ENCODE measurements around the gene ATN1.

ATN1 gene

GRCh38 chr12:6965026-6965661, 37.4 kb downstream of the ATN1 start:
- Histone ChIP-seq H3K4me3 (ENCODE audit: low read length) (no peak overlapping the region), H3K27me3 (ENCODE audit: control insufficient read depth, insufficient read depth, low read length) (no peaks in the 10 kb centered on the region), H3K9me3 (ENCODE audit: control insufficient read depth, insufficient read depth, low read length) (no peaks in the 10 kb centered on the region), H3K36me3 (ENCODE audit: control insufficient read depth, insufficient read depth, low read length) (peaks cover 29% of the 10 kb centered on the region), H3K27ac (ENCODE audit: low read length) (no peak overlapping the region), H3K4me1 (ENCODE audit: control insufficient read depth, insufficient read depth, low read length) (peaks cover 9% of the 10 kb centered on the region; the same call in 1 of the 2 replicates)
- DNase-seq (ENCODE audit: low read depth, low spot score): no peak
- no CpG with 5 or more reads among the region's 12 CpGs for WGBS (ENCODE audit: insufficient coverage, insufficient read length)

- Histone ChIP-seq H3K4me3 (ENCODE audit: low read length) (no peak overlapping the region), H3K9me3 (ENCODE audit: control insufficient read depth, insufficient read depth, low read length) (no peaks in the 10 kb centered on the region), H3K27me3 (ENCODE audit: control insufficient read depth, insufficient read depth, low read length) (no peaks in the 10 kb centered on the region), H3K4me1 (ENCODE audit: control insufficient read depth, insufficient read depth, low read length) (peaks cover 9% of the 10 kb centered on the region; the same call in 1 of the 2 replicates), H3K27ac (ENCODE audit: low read length) (no peak overlapping the region), H3K36me3 (ENCODE audit: control insufficient read depth, insufficient read depth, low read length) (peaks cover 29% of the 10 kb centered on the region)
- WGBS (ENCODE audit: insufficient coverage, insufficient read length): no CpG with 5 or more reads among the region's 4 CpGs
- no peak for DNase-seq (ENCODE audit: low read depth, low spot score)
Measured at GRCh38 chr12:6965714-6966113, 38.0 kb downstream of the ATN1 start.

- peaks cover 29% of the 10 kb centered on the region for H3K36me3 ChIP-seq (ENCODE audit: control insufficient read depth, insufficient read depth, low read length)
- WGBS (ENCODE audit: insufficient coverage, insufficient read length): no CpG with 5 or more reads among the region's 7 CpGs
- no peak overlapping the region for H3K4me3 ChIP-seq (ENCODE audit: low read length)
- H3K27me3 ChIP-seq (ENCODE audit: control insufficient read depth, insufficient read depth, low read length): no peaks in the 10 kb centered on the region
- no peaks in the 10 kb centered on the region for H3K9me3 ChIP-seq (ENCODE audit: control insufficient read depth, insufficient read depth, low read length)
- peaks cover 4% of the 10 kb centered on the region; the same call in 1 of the 2 replicates for H3K4me1 ChIP-seq (ENCODE audit: control insufficient read depth, insufficient read depth, low read length)
- H3K27ac ChIP-seq (ENCODE audit: low read length): no peak overlapping the region
- no peak for DNase-seq (ENCODE audit: low read depth, low spot score)
Measured at GRCh38 chr12:6966351-6966750, 38.6 kb downstream of the ATN1 start.

- Histone ChIP-seq H3K27ac (ENCODE audit: low read length) (no peak overlapping the region), H3K36me3 (ENCODE audit: control insufficient read depth, insufficient read depth, low read length) (peaks cover 29% of the 10 kb centered on the region), H3K4me3 (ENCODE audit: low read length) (no peak overlapping the region), H3K9me3 (ENCODE audit: control insufficient read depth, insufficient read depth, low read length) (no peaks in the 10 kb centered on the region), H3K27me3 (ENCODE audit: control insufficient read depth, insufficient read depth, low read length) (no peaks in the 10 kb centered on the region), H3K4me1 (ENCODE audit: control insufficient read depth, insufficient read depth, low read length) (no peaks in the 10 kb centered on the region)
- no peak for DNase-seq (ENCODE audit: low read depth, low spot score)
- WGBS (ENCODE audit: insufficient coverage, insufficient read length): no CpG with 5 or more reads among the region's 10 CpGs
Measured at GRCh38 chr12:6967651-6968100, 39.9 kb downstream of the ATN1 start.

GRCh38 chr12:6968426-6968825, 40.7 kb downstream of the ATN1 start:
- Histone ChIP-seq H3K4me1 (ENCODE audit: control insufficient read depth, insufficient read depth, low read length) (no peaks in the 10 kb centered on the region), H3K36me3 (ENCODE audit: control insufficient read depth, insufficient read depth, low read length) (peaks cover 29% of the 10 kb centered on the region), H3K27me3 (ENCODE audit: control insufficient read depth, insufficient read depth, low read length) (no peaks in the 10 kb centered on the region), H3K9me3 (ENCODE audit: control insufficient read depth, insufficient read depth, low read length) (no peaks in the 10 kb centered on the region), H3K4me3 (ENCODE audit: low read length) (no peak overlapping the region), H3K27ac (ENCODE audit: low read length) (no peak overlapping the region)
- no peak for DNase-seq (ENCODE audit: low read depth, low spot score)
- WGBS (ENCODE audit: insufficient coverage, insufficient read length): no CpG with 5 or more reads among the region's 9 CpGs

- Histone ChIP-seq H3K27ac (ENCODE audit: low read length) (no peak overlapping the region), H3K4me1 (ENCODE audit: control insufficient read depth, insufficient read depth, low read length) (no peaks in the 10 kb centered on the region), H3K9me3 (ENCODE audit: control insufficient read depth, insufficient read depth, low read length) (no peaks in the 10 kb centered on the region), H3K4me3 (ENCODE audit: low read length) (peak overlapping the region; percentile 94), H3K27me3 (ENCODE audit: control insufficient read depth, insufficient read depth, low read length) (no peaks in the 10 kb centered on the region), H3K36me3 (ENCODE audit: control insufficient read depth, insufficient read depth, low read length) (peaks cover 39% of the 10 kb centered on the region)
- no CpG with 5 or more reads among the region's 31 CpGs for WGBS (ENCODE audit: insufficient coverage, insufficient read length)
- no peak for DNase-seq (ENCODE audit: low read depth, low spot score)
Measured at GRCh38 chr12:6970096-6970527, 42.4 kb downstream of the ATN1 start.

- H3K36me3 ChIP-seq (ENCODE audit: control insufficient read depth, insufficient read depth, low read length): peaks cover 20% of the 10 kb centered on the region
- no peak overlapping the region for H3K27ac ChIP-seq (ENCODE audit: low read length)
- no peaks in the 10 kb centered on the region for H3K9me3 ChIP-seq (ENCODE audit: control insufficient read depth, insufficient read depth, low read length)
- no peaks in the 10 kb centered on the region for H3K27me3 ChIP-seq (ENCODE audit: control insufficient read depth, insufficient read depth, low read length)
- DNase-seq (ENCODE audit: low read depth, low spot score): no peak
- H3K4me1 ChIP-seq (ENCODE audit: control insufficient read depth, insufficient read depth, low read length): no peaks in the 10 kb centered on the region
- no CpG with 5 or more reads among the region's 6 CpGs for WGBS (ENCODE audit: insufficient coverage, insufficient read length)
- H3K4me3 ChIP-seq (ENCODE audit: low read length): no peak overlapping the region
Measured at GRCh38 chr12:6974180-6974579, 46.4 kb downstream of the ATN1 start.

GRCh38 chr12:6975297-6976032, 47.7 kb downstream of the ATN1 start:
- H3K9me3 ChIP-seq (ENCODE audit: control insufficient read depth, insufficient read depth, low read length): no peaks in the 10 kb centered on the region
- peaks cover 22% of the 10 kb centered on the region for H3K36me3 ChIP-seq (ENCODE audit: control insufficient read depth, insufficient read depth, low read length)
- H3K4me1 ChIP-seq (ENCODE audit: control insufficient read depth, insufficient read depth, low read length): no peaks in the 10 kb centered on the region
- no CpG with 5 or more reads among the region's 2 CpGs for WGBS (ENCODE audit: insufficient coverage, insufficient read length)
- no peak overlapping the region for H3K4me3 ChIP-seq (ENCODE audit: low read length)
- H3K27me3 ChIP-seq (ENCODE audit: control insufficient read depth, insufficient read depth, low read length): no peaks in the 10 kb centered on the region
- DNase-seq (ENCODE audit: low read depth, low spot score): no peak
- H3K27ac ChIP-seq (ENCODE audit: low read length): no peak overlapping the region

GRCh38 chr12:6977653-6978052, 49.9 kb downstream of the ATN1 start:
- Histone ChIP-seq H3K36me3 (ENCODE audit: control insufficient read depth, insufficient read depth, low read length) (peaks cover 25% of the 10 kb centered on the region), H3K9me3 (ENCODE audit: control insufficient read depth, insufficient read depth, low read length) (no peaks in the 10 kb centered on the region), H3K27ac (ENCODE audit: low read length) (no peak overlapping the region), H3K27me3 (ENCODE audit: control insufficient read depth, insufficient read depth, low read length) (no peaks in the 10 kb centered on the region), H3K4me3 (ENCODE audit: low read length) (no peak overlapping the region), H3K4me1 (ENCODE audit: control insufficient read depth, insufficient read depth, low read length) (no peaks in the 10 kb centered on the region)
- DNase-seq (ENCODE audit: low read depth, low spot score): no peak
- no CpG with 5 or more reads among the region's 10 CpGs for WGBS (ENCODE audit: insufficient coverage, insufficient read length)

GRCh38 chr12:6978188-6978587, 50.4 kb downstream of the ATN1 start:
- Histone ChIP-seq H3K9me3 (ENCODE audit: control insufficient read depth, insufficient read depth, low read length) (no peaks in the 10 kb centered on the region), H3K27ac (ENCODE audit: low read length) (no peak overlapping the region), H3K36me3 (ENCODE audit: control insufficient read depth, insufficient read depth, low read length) (peaks cover 25% of the 10 kb centered on the region), H3K27me3 (ENCODE audit: control insufficient read depth, insufficient read depth, low read length) (no peaks in the 10 kb centered on the region), H3K4me1 (ENCODE audit: control insufficient read depth, insufficient read depth, low read length) (no peaks in the 10 kb centered on the region), H3K4me3 (ENCODE audit: low read length) (no peak overlapping the region)
- no peak for DNase-seq (ENCODE audit: low read depth, low spot score)
- WGBS (ENCODE audit: insufficient coverage, insufficient read length): no CpG with 5 or more reads among the region's 6 CpGs

All from iPS DF 6.9 (cell line).